ENCODE results near the gene MEGF11. TPM values are rescaled to one million over a fixed set of nuclear protein-coding genes. Genes with fewer than 3 reads are reported as not detected.

The MEGF11 gene
- polyA plus RNA-seq, 1 of the 3 experiments (the other 2 are of a cell fraction), result not detected

GRCh38 chr15:66126031-66126441, 127.5 kb downstream of the MEGF11 start:
- Histone ChIP-seq H2AFZ (ENCODE audit: low read depth) (no peak overlapping the region), H3K27ac (ENCODE audit: low read depth in 2 of 2, low read length in 1 of 2) (no peak overlapping the region), H3K79me2 (ENCODE audit: insufficient read depth) (no peaks in the 10 kb centered on the region), H3K4me1 (ENCODE audit: control insufficient read depth in 1 of 2, insufficient read depth in 2 of 2, low read depth in 1 of 2, low read length in 1 of 2) (peaks cover 0 to 46% of the 10 kb centered on the region in 2 experiments; a peak in 1 of 4 replicates), H3K9me3 (no peaks in the 10 kb centered on the region), H3K36me3 (replicated peaks in 1 of 2; ENCODE audit: control insufficient read depth in 1 of 2, insufficient read depth in 2 of 2, low read length in 1 of 2) (no peaks in the 10 kb centered on the region), H3K4me2 (no peak overlapping the region), H3K9ac (no peak overlapping the region), H4K20me1 (ENCODE audit: insufficient read depth) (no peaks in the 10 kb centered on the region), H3K4me3 (ENCODE audit: low read depth in 2 of 2, low read length in 1 of 2) (no peak overlapping the region), H3K9me2 (no peaks in the 10 kb centered on the region), H3F3A (replicated peaks; ENCODE audit: insufficient read depth) (no peaks in the 10 kb centered on the region), H3K27me3 (ENCODE audit: insufficient read depth) (peaks cover 42% of the 10 kb centered on the region)
- TF ChIP-seq RCOR1 (IDR thresholded peaks at IDR 0.05; ENCODE audit: low read length) (no peak), REST (IDR thresholded peaks at IDR 0.05; ENCODE audit: low read depth, low read length) (no peak)
- DNase-seq, result no peak
- WGBS (ENCODE audit: low lambda C conversion rate), result 70% methylated on average over 6 of the region's 6 CpGs
- CTCF ChIA-PET, result interaction anchor here (1.0 kb wide), 1 partner anchor 12 kb away, joined by 3 read pairs; no protein-coding TSS in a partner anchor
- POLR2A ChIA-PET, result no interaction called here

GRCh38 chr15:66124651-66125050, 128.9 kb downstream of the MEGF11 start:
- no peak for DNase-seq
- Histone ChIP-seq H3K27me3 (ENCODE audit: insufficient read depth) (peaks cover 35% of the 10 kb centered on the region), H3K4me2 (no peak overlapping the region), H2AFZ (ENCODE audit: low read depth) (no peak overlapping the region), H3K9ac (no peak overlapping the region), H3F3A (replicated peaks; ENCODE audit: insufficient read depth) (no peaks in the 10 kb centered on the region), H3K4me1 (ENCODE audit: control insufficient read depth in 1 of 2, insufficient read depth in 2 of 2, low read depth in 1 of 2, low read length in 1 of 2) (peaks cover 0 to 44% of the 10 kb centered on the region in 2 experiments; a peak in 1 of 4 replicates), H3K9me2 (no peaks in the 10 kb centered on the region), H4K20me1 (ENCODE audit: insufficient read depth) (no peaks in the 10 kb centered on the region), H3K36me3 (replicated peaks in 1 of 2; ENCODE audit: control insufficient read depth in 1 of 2, insufficient read depth in 2 of 2, low read length in 1 of 2) (no peaks in the 10 kb centered on the region), H3K9me3 (no peaks in the 10 kb centered on the region), H3K27ac (ENCODE audit: low read depth in 2 of 2, low read length in 1 of 2) (no peak overlapping the region), H3K4me3 (ENCODE audit: low read depth in 2 of 2, low read length in 1 of 2) (no peak overlapping the region), H3K79me2 (ENCODE audit: insufficient read depth) (no peaks in the 10 kb centered on the region)
- WGBS (ENCODE audit: low lambda C conversion rate), result 43% methylated on average over 2 of the region's 2 CpGs
- ChIA-PET CTCF (interaction anchor here (1.1 to 1.4 kb wide), 2 partner anchors 15 to 20 kb away, joined by 4 to 6 read pairs; no protein-coding TSS in a partner anchor), POLR2A (no interaction called here)
- TF ChIP-seq EP300 (IDR thresholded peaks at IDR 0.05; ENCODE audit: borderline replicate concordance in 1 of 2, low read depth in 1 of 2, low read length in 1 of 2) (no peak), RCOR1 (IDR thresholded peaks at IDR 0.05; ENCODE audit: low read length) (no peak), JUND (IDR thresholded peaks at IDR 0.05) (no peak), PBX3 (IDR thresholded peaks at IDR 0.05) (no peak), SMC3 (IDR thresholded peaks at IDR 0.05; ENCODE audit: low read depth, low read length) (no peak), RAD21 (IDR thresholded peaks at IDR 0.05; ENCODE audit: low read length) (no peak)
